ENCODE results near the gene CUEDC1.

Gene CUEDC1

GRCh38 chr17:57842280-57842679 lies 112.9 kb downstream of the CUEDC1 start:
- H3K27ac ChIP-seq: no peak overlapping the region
- no peak for TF ChIP-seq CTCF (conservative IDR thresholded peaks at IDR 0.05)

- H3K27ac ChIP-seq: peak overlapping the region; percentile 67
- TF ChIP-seq CTCF (conservative IDR thresholded peaks at IDR 0.05): no peak
These were observed 115.7 kb downstream of the CUEDC1 start for GRCh38 chr17:57839571-57839923.

GRCh38 chr17:57838857-57839570 lies 116.2 kb downstream of the CUEDC1 start:
- peak overlapping the region; percentile 67 for H3K27ac ChIP-seq
- TF ChIP-seq CTCF (conservative IDR thresholded peaks at IDR 0.05): no peak

GRCh38 chr17:57838453-57838852 lies 116.8 kb downstream of the CUEDC1 start:
- TF ChIP-seq CTCF (conservative IDR thresholded peaks at IDR 0.05): no peak
- peak overlapping the region; percentile 67 for H3K27ac ChIP-seq

- TF ChIP-seq CTCF (conservative IDR thresholded peaks at IDR 0.05): no peak
- no peak overlapping the region for H3K27ac ChIP-seq
These were observed 119.8 kb downstream of the CUEDC1 start for GRCh38 chr17:57835333-57835900.

GRCh38 chr17:57834146-57834741 lies 121.0 kb downstream of the CUEDC1 start:
- no peak for TF ChIP-seq CTCF (conservative IDR thresholded peaks at IDR 0.05)
- H3K27ac ChIP-seq: peak overlapping the region; percentile 42

GRCh38 chr17:57833179-57833939 lies 121.9 kb downstream of the CUEDC1 start:
- peak; percentile 93 for TF ChIP-seq CTCF (conservative IDR thresholded peaks at IDR 0.05)
- H3K27ac ChIP-seq: peak overlapping the region; percentile 42

Measured in VCaP (cell line).